GM08714 (cell line): ENCODE measurements around the gene NRCAM.
"Not testable (repeated sequence)": the region's sequence is repeated elsewhere in the genome, so short reads cannot be mapped to it uniquely, and the experiment has no call there.

Experiments used
- H3K4me3 ChIP-seq: fragments of 200-500 bp; sonication (Bioruptor generic); 2 replicates; pipeline ENCODE4 v1.5.1; 2014; ENCODE audit warnings: mild to moderate bottlenecking, low read length, inconsistent platforms
- ZNF274 ChIP-seq: IDR thresholded peaks from 2 replicates; pipeline ENCODE4 v1.6.1; 2012; ENCODE audit warnings: mild to moderate bottlenecking, low read depth, low read length

The NRCAM gene

DNA sequence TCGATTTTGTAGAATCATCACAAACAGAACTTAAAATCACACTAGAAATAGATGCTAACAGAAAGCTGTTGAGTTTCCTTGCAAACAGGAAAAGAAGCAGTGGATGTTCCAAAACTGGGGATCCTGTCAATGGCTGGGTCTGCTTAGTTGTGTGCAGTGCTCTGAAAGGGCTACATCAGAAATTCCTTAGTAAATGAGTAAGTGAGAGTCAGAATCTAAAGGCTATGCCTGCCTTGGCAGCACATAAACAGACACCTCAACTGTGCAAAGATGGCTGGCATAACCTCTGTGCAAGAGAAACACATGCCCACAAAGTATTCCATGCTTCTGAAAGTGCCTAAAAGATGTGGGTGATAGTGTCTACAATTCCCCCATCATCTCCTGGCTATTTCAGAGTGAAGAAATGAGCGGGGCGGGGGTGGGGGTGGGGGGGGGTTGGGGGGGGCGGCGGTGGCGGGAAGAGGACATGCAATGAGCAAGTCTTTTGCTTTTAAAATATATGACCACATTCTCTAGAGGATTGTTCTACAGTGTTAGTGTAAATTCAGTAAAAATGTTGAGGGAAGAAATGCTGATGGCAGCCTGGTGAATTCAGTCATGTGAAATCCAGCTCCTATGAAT lies 187.9 kb downstream of the NRCAM start:
- no peak overlapping the region for H3K4me3 ChIP-seq

DNA sequence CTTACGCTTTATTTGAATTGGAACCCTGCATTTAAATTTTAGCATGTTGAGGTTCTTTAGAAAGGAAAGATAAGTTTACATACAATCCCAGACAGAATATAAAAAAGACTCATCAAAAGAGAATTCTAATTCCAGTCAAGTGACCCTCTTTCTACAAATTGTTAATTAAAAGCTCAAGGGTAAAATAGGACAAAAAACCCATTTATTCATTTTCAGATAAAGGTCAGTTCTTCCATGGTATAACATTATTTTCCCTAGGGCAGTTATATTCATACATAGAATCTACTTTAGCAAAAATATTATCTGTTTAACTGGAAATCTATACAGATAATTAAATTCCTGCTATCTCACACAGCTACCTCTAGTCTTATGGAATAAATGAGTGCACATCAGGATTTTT lies 188.6 kb downstream of the NRCAM start:
- TF ChIP-seq ZNF274: no peak
- H3K4me3 ChIP-seq: no peak overlapping the region

More for the DNA sequence above, 187.9 kb downstream of the NRCAM start:
- TF ChIP-seq ZNF274: no peak

GRCh38 chr7:108266491-108266890 lies 189.7 kb downstream of the NRCAM start:
- TF ChIP-seq ZNF274: no peak
- no peak overlapping the region for H3K4me3 ChIP-seq

GRCh38 chr7:108266035-108266434 lies 190.2 kb downstream of the NRCAM start:
- H3K4me3 ChIP-seq: no peak overlapping the region
- no peak for TF ChIP-seq ZNF274

- no peak for TF ChIP-seq ZNF274
- H3K4me3 ChIP-seq: no peak overlapping the region
Observed at GRCh38 chr7:108265007-108265406, 191.2 kb downstream of the NRCAM start.

DNA sequence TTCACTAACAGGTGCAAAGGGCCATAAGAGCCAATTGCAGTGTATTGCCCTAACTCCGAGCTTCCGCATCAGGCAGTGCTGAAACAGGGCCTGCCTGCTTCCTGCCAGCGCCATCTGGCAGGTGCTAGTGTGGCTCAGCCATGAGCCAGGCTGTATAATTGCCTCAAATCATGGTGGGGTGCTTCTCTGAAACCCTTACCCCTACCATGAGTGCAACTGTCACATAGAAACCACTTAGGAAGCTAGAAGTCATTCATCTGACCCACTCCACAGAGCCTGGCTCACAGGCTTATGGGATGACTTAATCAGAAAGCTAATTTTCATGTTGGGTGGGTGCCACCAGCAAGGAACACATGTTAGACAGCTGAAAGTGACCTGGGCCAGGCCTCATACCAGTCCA lies 192.8 kb downstream of the NRCAM start:
- no peak overlapping the region for H3K4me3 ChIP-seq
- TF ChIP-seq ZNF274: no peak

DNA sequence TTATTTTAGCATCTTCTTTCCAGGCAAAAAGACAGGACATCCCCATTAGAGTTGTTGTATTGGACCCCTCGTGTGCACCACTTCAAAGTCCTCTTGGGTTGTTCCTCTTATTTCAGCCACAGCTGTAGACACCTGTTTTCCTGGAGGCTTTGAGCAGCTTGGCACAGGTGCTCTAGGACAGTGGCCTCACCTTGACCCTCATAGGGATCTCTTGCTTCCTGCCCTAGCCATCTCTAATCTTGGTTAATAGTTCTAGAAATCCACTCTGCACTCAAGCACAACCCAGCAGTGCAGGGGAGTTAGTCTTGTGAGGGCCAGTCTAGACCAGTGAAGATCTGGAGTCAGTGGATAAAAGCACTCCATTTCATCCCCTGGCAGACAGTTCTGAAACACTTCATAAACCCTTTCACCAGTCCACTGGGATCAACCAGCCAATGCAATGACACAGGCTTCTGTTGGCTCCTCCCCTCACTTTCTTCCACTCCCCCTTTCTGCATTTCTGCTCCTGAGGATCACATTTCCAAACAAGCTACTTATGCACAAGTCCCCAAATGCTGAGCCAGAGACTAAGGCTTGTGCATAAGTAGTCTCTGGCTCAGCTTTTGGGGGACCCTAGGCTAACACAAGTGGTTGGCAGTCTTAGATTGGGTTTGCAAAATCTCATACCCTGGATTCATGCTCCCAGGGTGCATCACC lies 194.5 kb downstream of the NRCAM start:
- H3K4me3 ChIP-seq: no peak overlapping the region
- no peak for TF ChIP-seq ZNF274

DNA sequence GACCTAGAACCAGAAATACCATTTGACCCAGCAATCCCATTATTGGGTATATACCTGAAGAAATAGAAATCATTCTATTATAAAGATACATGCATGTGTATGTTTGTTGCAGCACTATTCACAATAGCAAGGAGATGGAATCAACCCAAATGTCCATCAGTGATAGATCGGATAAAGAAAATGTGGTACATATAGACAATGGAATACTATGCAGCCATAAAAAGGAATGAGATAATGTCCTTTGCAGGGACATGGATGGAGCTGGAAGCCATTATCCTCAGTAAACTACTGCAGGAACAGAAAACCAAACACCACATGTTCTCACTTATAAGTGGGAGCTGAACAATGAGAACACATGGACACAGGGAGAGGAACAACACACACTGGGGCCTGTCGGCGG lies 196.8 kb downstream of the NRCAM start:
- H3K4me3 ChIP-seq: not testable (repeated sequence)

- no peak overlapping the region for H3K4me3 ChIP-seq
- TF ChIP-seq ZNF274: no peak
Observed at GRCh38 chr7:108257954-108258353, 198.3 kb downstream of the NRCAM start.

DNA sequence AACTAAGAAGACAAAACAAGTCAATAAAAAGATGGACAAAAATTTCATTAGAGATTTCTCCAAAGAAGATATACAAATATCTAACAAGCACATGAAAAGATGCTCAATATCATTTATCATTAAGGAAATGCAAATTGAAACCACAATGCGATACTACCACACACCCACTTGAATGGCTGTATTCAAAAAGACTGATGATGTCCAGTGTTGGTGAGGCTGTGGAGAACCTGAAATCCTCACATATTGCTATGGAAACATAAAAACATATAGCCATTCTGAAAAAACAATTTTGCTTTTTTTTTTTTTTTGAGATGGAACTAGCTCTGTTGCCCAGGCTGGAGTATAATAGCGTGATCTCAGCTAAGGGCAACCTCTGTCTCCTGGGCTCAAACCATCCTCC lies 202.0 kb downstream of the NRCAM start:
- H3K4me3 ChIP-seq: no peak overlapping the region
- no peak for TF ChIP-seq ZNF274

DNA sequence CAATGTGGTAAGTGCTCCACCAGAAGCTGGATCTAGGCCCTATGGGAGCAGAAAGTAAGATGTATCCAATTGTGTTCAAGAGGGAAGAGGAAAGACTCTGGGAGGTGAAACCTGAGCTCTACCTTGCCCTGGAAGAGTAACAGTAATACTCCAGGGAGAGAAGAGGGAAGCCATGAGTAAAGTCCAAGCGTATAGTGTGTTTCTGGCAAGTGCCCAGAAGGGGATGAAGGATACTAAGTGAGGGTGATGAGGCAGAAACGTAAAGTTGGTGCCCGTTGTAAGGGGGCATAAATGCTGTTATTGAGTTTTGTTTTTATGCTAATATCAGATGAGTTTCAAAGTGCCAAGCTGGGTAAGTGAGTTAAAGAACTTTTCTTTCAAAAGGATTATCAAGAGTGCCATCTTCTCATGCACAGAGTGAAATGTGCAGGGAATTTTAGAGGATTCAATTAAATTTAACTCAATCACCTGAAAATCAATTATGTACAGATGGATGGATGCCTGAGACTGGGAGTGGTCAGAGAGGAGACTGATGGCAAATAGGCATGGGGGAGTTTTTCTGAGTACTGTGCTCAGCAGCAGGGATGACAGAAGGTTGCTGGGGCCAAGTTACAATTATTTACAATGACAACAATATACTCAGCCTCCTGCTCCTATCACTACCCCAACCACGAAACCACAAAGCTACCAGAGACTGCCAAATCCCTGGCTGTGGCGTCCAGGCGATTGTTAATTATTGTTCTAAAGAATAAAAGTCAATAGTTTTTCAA lies 202.8 kb downstream of the NRCAM start:
- no peak overlapping the region for H3K4me3 ChIP-seq
- TF ChIP-seq ZNF274: no peak

GRCh38 chr7:108252177-108252576 lies 204.1 kb downstream of the NRCAM start:
- H3K4me3 ChIP-seq: no peak overlapping the region
- no peak for TF ChIP-seq ZNF274

- no peak overlapping the region for H3K4me3 ChIP-seq
- TF ChIP-seq ZNF274: no peak
Observed at GRCh38 chr7:108251700-108252099, 204.5 kb downstream of the NRCAM start.

DNA sequence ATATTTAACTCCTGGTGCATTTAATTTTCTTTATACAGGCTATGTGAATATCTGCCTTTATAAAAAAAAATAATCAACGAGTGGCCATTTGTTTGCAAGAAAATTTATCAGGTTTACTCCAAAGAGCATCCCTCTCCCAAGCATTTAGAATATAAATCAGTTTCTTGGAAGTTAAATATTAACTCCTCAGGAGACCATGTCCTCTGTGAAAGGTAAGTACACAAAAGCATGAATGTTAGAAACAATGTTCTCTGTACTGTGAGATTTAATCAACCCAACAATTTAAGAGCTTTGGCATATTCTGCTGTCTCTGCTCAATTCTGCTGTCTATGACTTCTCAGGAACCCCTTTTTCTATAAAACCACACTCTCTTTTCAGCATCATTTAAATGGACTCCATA lies 206.8 kb downstream of the NRCAM start:
- no peak for TF ChIP-seq ZNF274
- H3K4me3 ChIP-seq: no peak overlapping the region

- no peak for TF ChIP-seq ZNF274
- no peak overlapping the region for H3K4me3 ChIP-seq
Observed at GRCh38 chr7:108248821-108249220, 207.4 kb downstream of the NRCAM start.
